K562 (cell line): ENCODE measurements around the gene MAP2K6. TPM values are rescaled to one million over a fixed set of nuclear protein-coding genes. Genes with fewer than 3 reads are reported as not detected.

ENCODE experiments used
- ATAC-seq: fragments of 200-7000 bp; cut with Tn5 transposase; 3 replicates; pipeline ENCODE4 v1.9.1; 2020; ENCODE audit warnings: moderate library complexity
- BruUV-seq: library from RNA; stranded (reverse); fragments of 400-500 nt; replicated peaks from 2 replicates; lab custom pipeline; 2021; lab: Mats Ljungman, UMichigan
- CTCF ChIA-PET: fragments of 300-600 bp; formaldehyde crosslinking; extraction: SDS; loops from one replicate; lab custom pipeline; 2021; ENCODE audit warnings: low intra/inter-chr PET ratio; lab: Yijun Ruan, JAX
- POLR2A ChIA-PET: fragments of 300-600, 350-650 bp; sonication (Branson Sonifier 250); formaldehyde crosslinking; extraction: SDS; loops from one replicate; lab custom pipeline; 2021; ENCODE audit warnings: antibody characterized with exemption, inconsistent platforms; lab: Yijun Ruan, JAX
- DNase-seq, 4 experiments: peaks; one replicate each; pipeline versions ENCODE4 v3.0.0 to v3.0.0-alpha.2; 2011 to 2018; ENCODE audit warnings: low spot score in 3 of 4, mixed read lengths in 3 of 4; ENCODE audit errors: extremely low read depth in 1 of 4
- FAIRE-seq: peaks from 2 replicates; lab custom pipeline; 2011; peaks lifted over from hg19 to GRCh38; lab: Jason Lieb, UNC
- H2AFZ ChIP-seq: 2 replicates; pipeline ENCODE4 v1.6.0; 2011; ENCODE audit warnings: low read depth, low read length, control low read depth, inconsistent platforms
- H3K27ac ChIP-seq: fragments of 200-600 bp; 3 replicates; pipeline ENCODE4 v1.8.0; 2011; ENCODE audit warnings: low read depth, mild to moderate bottlenecking, control low read depth, inconsistent platforms, low read length, moderate library complexity, mixed read lengths; ENCODE audit errors: extremely low read depth
- H3K27me3 ChIP-seq, 2 experiments: fragments of 300-600 bp in 1 of 2; 2 replicates in 1 of 2; 3 replicates in 1 of 2; pipeline versions ENCODE4 v1.6.0 to v1.8.0; 2011; ENCODE audit warnings: inconsistent platforms in 2 of 2, low read length in 2 of 2, mild to moderate bottlenecking in 1 of 2, mixed read lengths in 1 of 2, moderate library complexity in 1 of 2; ENCODE audit not compliant: control insufficient read depth in 2 of 2, insufficient read depth in 2 of 2
- H3K36me3 ChIP-seq: fragments of 300-600 bp; 3 replicates; pipeline ENCODE4 v1.8.0; 2011; ENCODE audit warnings: mild to moderate bottlenecking, low read length, inconsistent platforms; ENCODE audit not compliant: control insufficient read depth, insufficient read depth
- H3K4me1 ChIP-seq, 2 experiments: fragments of 200-600 bp in 1 of 2; replicated peaks in 1 of 2; 2 replicates in 1 of 2; 3 replicates in 1 of 2; pipeline versions ENCODE4 v1.5.1 to v1.8.0; 2011; ENCODE audit warnings: inconsistent platforms in 2 of 2, low read length in 2 of 2, mild to moderate bottlenecking in 1 of 2, mixed read lengths in 1 of 2, moderate library complexity in 1 of 2; ENCODE audit not compliant: control insufficient read depth in 2 of 2, insufficient read depth in 2 of 2
- H3K4me2 ChIP-seq: 2 replicates; pipeline ENCODE4 v1.6.1; 2011; ENCODE audit warnings: low read length, control low read depth, inconsistent platforms, mixed read lengths; ENCODE audit not compliant: insufficient read depth
- H3K4me3 ChIP-seq: fragments of 200-600 bp; sonication (generic), shearing (Covaris generic); 2 replicates; pipeline ENCODE4 v1.5.1; 2016; ENCODE audit warnings: control low read depth, inconsistent platforms
- H3K79me2 ChIP-seq: fragments of 200-600 bp; 3 replicates; pipeline ENCODE4 v1.8.0; 2011; ENCODE audit warnings: low read length, inconsistent platforms; ENCODE audit not compliant: control insufficient read depth, insufficient read depth
- H3K9ac ChIP-seq, 2 experiments: 2 replicates each; pipeline versions ENCODE4 v1.6.0 to v1.6.1; 2011; ENCODE audit warnings: low read depth in 2 of 2, low read length in 2 of 2, control low read depth in 1 of 2, inconsistent platforms in 1 of 2, mild to moderate bottlenecking in 1 of 2, mixed read lengths in 1 of 2; ENCODE audit not compliant: insufficient read depth in 1 of 2
- H3K9me1 ChIP-seq: one replicate; pipeline ENCODE4 v1.6.0; 2011; ENCODE audit warnings: inconsistent platforms, mild to moderate bottlenecking, low read length, moderate library complexity; ENCODE audit not compliant: control insufficient read depth, insufficient read depth
- H3K9me3 ChIP-seq: replicated peaks from 2 replicates; pipeline ENCODE4 v1.5.1; 2011; ENCODE audit warnings: low read depth, low read length, inconsistent platforms; ENCODE audit not compliant: control insufficient read depth, insufficient read depth
- H4K20me1 ChIP-seq: replicated peaks from 2 replicates; pipeline ENCODE4 v1.6.1; 2011; ENCODE audit warnings: low read length, inconsistent platforms, mixed read lengths; ENCODE audit not compliant: control insufficient read depth, insufficient read depth
- BHLHE40 ChIP-seq: IDR thresholded peaks from 2 replicates; pipeline ENCODE4 v1.6.1; 2011; ENCODE audit warnings: low read length, improper control_type of control experiment
- BMI1 ChIP-seq: fragments of 150-350 bp; IDR thresholded peaks from 2 replicates; pipeline ENCODE4 v1.6.1; 2014; ENCODE audit warnings: low read length
- CAMTA2 ChIP-seq: fragments of 250-450 bp; sonication (Bioruptor Pico); conservative IDR thresholded peaks from 2 replicates; pipeline ENCODE4 v1.5.1; 2022
- FIP1L1 ChIP-seq: fragments of 200-400 bp; formaldehyde crosslinking; IDR thresholded peaks from 2 replicates; pipeline ENCODE4 v1.6.1; 2018; ENCODE audit warnings: mild to moderate bottlenecking, low read depth, low read length; ENCODE audit not compliant: poor library complexity, severe bottlenecking
- ILF3 ChIP-seq: fragments of 450-650 bp; IDR thresholded peaks from 2 replicates; pipeline ENCODE4 v1.6.1; 2018; ENCODE audit warnings: antibody characterized with exemption, mild to moderate bottlenecking, moderate library complexity, borderline replicate concordance
- NFIX ChIP-seq: fragments of 250-450 bp; sonication (Bioruptor Pico); IDR thresholded peaks from 2 replicates; pipeline ENCODE4 v1.4.0; 2020; ENCODE audit warnings: low read depth, mild to moderate bottlenecking, moderate library complexity
- ZNF134 ChIP-seq: fragments of 250-450 bp; sonication (Bioruptor Pico); conservative IDR thresholded peaks from 2 replicates; pipeline ENCODE4 v1.4.0; 2020
- WGBS: fragments of 100-300 bp; shearing (Covaris generic); methylation state at CpG from one replicate; pipeline ENCODE4 v1.1.6; 2016; ENCODE audit warnings: low coverage, mixed read lengths; ENCODE audit not compliant: insufficient coverage; ENCODE audit errors: missing lambda C conversion rate; 5-methylcytosine and 5-hydroxymethylcytosine counted together
- in situ Hi-C: fragments of 300-500 bp; cut with MboI; formaldehyde crosslinking; loops from 4 replicates; pipeline ENCODE4 v1.15.0; 2018; ENCODE audit warnings: inconsistent platforms, mixed read lengths
- intact Hi-C: fragments of 100-400 bp; cut with micrococcal nuclease; formaldehyde crosslinking; loops from 2 replicates; pipeline ENCODE4 v1.14.2; 2022
- polyA plus RNA-seq, 8 experiments: library from polyadenylated mRNA; depleted of rRNA in 4 of 8; stranded (reverse) in 5 of 8; unstranded in 3 of 8; fragments of >200 nt; fragmentation: Nextera tagmentation in 2 of 8; fragmentation: Illumina TruSeq in 1 of 8; extraction: Ambion mirVana in 2 of 8; extraction: Trizol in 1 of 8; gene quantifications; 2 replicates each; pipeline versions ENCODE4 v1.2.1 to v1.2.3, GENCODE V29; 2011 to 2014; ENCODE audit warnings: inconsistent platforms in 1 of 8, missing spikeins in 1 of 8
- total RNA-seq, 7 experiments: library from RNA; depleted of rRNA in 6 of 7; stranded (reverse); fragments of >200 nt in 6 of 7; fragmentation: Illumina TruSeq in 2 of 7; extraction: Trizol in 2 of 7; gene quantifications; 2 replicates each; pipeline versions ENCODE4 v1.2.1 to v1.2.3, GENCODE V29; 2011 to 2021; ENCODE audit warnings: low replicate concordance in 1 of 7
- TF ChIP-seq, protein P1 (sequence below), 2 experiments: fragments of 450-650 bp in 1 of 2; sonication (generic) in 1 of 2; formaldehyde crosslinking in 1 of 2; IDR thresholded peaks in 1 of 2; conservative IDR thresholded peaks in 1 of 2; 2 replicates each; pipeline versions ENCODE4 v1.6.1 to v1.8.1; 2016 to 2023; ENCODE audit warnings: mild to moderate bottlenecking in 2 of 2, moderate library complexity in 2 of 2, inconsistent platforms in 1 of 2, missing genetic modification reagents in 1 of 2

The MAP2K6 gene
- total and polyA plus RNA-seq, 9 of the 15 experiments (the other 6 are each of a cell fraction or from before 2014, with no cell fraction given) = 0.07 to 0.13 TPM; not detected in 7

DNA sequence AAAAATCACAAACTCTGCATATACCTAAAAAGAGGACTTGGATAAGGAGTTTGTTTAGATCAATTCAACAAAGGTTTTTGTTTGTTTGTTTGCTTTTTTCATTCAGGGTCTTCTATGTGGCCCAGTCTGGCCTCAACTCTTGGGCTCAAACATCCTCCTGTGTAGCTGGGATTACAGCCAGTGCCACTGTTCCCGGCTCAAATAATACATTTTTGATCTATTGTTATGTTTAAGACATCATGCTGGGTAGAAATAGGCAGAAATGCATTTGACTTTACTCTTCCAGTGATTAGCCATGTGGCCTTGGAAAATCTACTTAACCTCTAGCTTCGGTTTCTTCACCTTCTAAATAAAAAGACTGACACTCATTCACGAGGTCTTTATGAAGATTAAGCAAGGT, 11.5 kb downstream of the MAP2K6 start:
- POLR2A ChIA-PET = no interaction called here
- no peaks in the 10 kb centered on the region for H4K20me1 ChIP-seq
- DNase-seq = no peak
- WGBS = 0% methylated on average over 3 of the region's 3 CpGs
- TF ChIP-seq ILF3 = no peak
- no peak for TF ChIP-seq CAMTA2 (CRISPR knock-in tag)
- TF ChIP-seq ZNF134 = no peak
- TF ChIP-seq BHLHE40 = no peak
- TF ChIP-seq BMI1 = no peak
- TF ChIP-seq, protein P1, sequence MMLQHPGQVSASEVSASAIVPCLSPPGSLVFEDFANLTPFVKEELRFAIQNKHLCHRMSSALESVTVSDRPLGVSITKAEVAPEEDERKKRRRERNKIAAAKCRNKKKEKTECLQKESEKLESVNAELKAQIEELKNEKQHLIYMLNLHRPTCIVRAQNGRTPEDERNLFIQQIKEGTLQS (IDR thresholded peaks at IDR 0.05) = no peak
- TF ChIP-seq, protein P1 (CRISPR knock-in tag; conservative IDR thresholded peaks at IDR 0.05) = no peak
- no peak for TF ChIP-seq FIP1L1
- TF ChIP-seq NFIX = no peak
- TF ChIP-seq, all 486 proteins: peak for 0
- FAIRE-seq (no peak), ATAC-seq (no peak)
- no TSS peak for BruUV-seq
- no peaks in the 10 kb centered on the region for H3K4me1 ChIP-seq
- H3K4me3 ChIP-seq = no peak overlapping the region
- intact Hi-C loops = no loop called here
- no peaks in the 10 kb centered on the region for H3K9me1 ChIP-seq
- no peak overlapping the region for H3K27ac ChIP-seq
- H3K27me3 ChIP-seq = peaks cover 0 to 2% of the 10 kb centered on the region in 2 experiments; a peak in 2 of 5 replicates
- no peak overlapping the region for H3K9ac ChIP-seq
- in situ Hi-C loops = no loop called here
- CTCF ChIA-PET = no interaction called here
- no peak overlapping the region for H3K4me2 ChIP-seq
- H2AFZ ChIP-seq = no peak overlapping the region
- H3K79me2 ChIP-seq = no peaks in the 10 kb centered on the region
- H3K9me3 ChIP-seq = no peaks in the 10 kb centered on the region
- H3K36me3 ChIP-seq = no peaks in the 10 kb centered on the region
